ENCODE data around the gene NFASC. TPM values are rescaled to one million over a fixed set of nuclear protein-coding genes. Genes with fewer than 3 reads are reported as not detected.
A peak's percentile ranks its signal among the peaks of the same experiment; 100 is the strongest.

The NFASC gene
- total and polyA plus RNA-seq, 8 donors: 1.1 to 54.2 (median 13.3) TPM

DNA sequence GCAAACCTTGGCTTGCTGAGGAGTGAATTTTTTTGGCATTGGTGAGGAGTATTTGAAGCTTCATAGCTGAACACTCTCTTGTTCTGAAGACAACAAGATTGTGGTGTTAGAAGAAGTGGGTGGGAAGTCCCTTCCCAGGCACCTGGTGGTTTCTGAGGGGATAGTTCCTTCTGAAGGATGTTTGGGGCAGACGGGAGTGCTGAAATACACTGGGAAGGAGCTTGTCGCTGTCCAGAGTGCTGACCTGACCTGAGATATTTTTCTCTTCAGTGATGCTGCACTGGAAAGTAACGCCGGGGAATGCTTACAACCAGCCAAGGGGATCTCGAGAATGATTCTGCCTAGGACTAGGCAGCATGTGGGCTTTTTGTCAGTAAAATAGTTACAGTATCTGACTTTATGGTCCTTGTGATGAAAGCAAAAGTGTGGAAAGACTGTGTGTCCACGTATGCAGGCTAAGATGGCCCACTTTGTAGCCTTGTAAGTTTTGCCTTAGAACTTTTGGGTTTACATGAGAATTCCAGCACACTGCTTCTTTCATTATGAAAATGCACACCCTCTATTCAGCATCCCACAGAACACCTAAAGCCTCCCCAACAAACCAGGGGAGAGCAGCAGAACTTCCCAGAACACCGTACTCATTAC, 33.1 kb upstream of the NFASC start:
- TF ChIP-seq, protein P1, sequence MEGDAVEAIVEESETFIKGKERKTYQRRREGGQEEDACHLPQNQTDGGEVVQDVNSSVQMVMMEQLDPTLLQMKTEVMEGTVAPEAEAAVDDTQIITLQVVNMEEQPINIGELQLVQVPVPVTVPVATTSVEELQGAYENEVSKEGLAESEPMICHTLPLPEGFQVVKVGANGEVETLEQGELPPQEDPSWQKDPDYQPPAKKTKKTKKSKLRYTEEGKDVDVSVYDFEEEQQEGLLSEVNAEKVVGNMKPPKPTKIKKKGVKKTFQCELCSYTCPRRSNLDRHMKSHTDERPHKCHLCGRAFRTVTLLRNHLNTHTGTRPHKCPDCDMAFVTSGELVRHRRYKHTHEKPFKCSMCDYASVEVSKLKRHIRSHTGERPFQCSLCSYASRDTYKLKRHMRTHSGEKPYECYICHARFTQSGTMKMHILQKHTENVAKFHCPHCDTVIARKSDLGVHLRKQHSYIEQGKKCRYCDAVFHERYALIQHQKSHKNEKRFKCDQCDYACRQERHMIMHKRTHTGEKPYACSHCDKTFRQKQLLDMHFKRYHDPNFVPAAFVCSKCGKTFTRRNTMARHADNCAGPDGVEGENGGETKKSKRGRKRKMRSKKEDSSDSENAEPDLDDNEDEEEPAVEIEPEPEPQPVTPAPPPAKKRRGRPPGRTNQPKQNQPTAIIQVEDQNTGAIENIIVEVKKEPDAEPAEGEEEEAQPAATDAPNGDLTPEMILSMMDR (IDR thresholded peaks at IDR 0.05): no peak
- TF ChIP-seq POLR2A (IDR thresholded peaks at IDR 0.05): no peak
- TF ChIP-seq POLR2AphosphoS5 (IDR thresholded peaks at IDR 0.05): no peak
- TF ChIP-seq EP300 (IDR thresholded peaks at IDR 0.05): no peak
- peak in 1 of 2 donors; percentile 87 for DNase-seq
- peaks cover 0 to 11% (median 4%) of the 10 kb centered on the region in 3 donors for H3K27me3 ChIP-seq
- no peaks in the 10 kb centered on the region for H3K9me3 ChIP-seq
- intact Hi-C loops (cut with DNase I; ENCODE audit: low total_unique reads): no loop called here
- WGBS, 5 donors: 27 to 35% (median 31%) methylated on average over 7 of the region's 7 CpGs
- no peaks in the 10 kb centered on the region for H3K36me3 ChIP-seq
- H3K27ac ChIP-seq: no peak overlapping the region
- peaks cover 0 to 6% (median 0%) of the 10 kb centered on the region in 4 donors for H3K4me1 ChIP-seq
- no peak overlapping the region for H3K4me3 ChIP-seq

DNA sequence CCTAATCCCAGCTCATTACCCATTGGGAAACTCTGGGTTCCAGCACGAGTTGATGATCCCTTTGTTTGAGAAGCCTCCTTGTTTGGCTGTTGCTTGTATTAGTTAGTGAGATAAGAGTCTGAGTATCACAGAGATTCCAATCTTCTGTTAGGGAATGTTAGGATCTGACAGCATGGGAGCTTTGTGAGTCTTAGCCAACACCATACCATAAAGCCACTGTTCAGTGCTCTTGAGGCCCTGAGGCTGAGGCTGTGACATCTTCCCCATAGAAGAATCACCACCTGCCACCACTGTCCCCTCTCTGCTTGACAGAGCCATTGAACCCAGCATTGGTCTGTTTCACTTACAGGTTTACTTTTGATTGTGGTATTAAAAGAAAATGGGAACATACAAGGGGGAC, 29.3 kb upstream of the NFASC start:
- Histone ChIP-seq H3K9me3 (no peaks in the 10 kb centered on the region), H3K36me3 (no peaks in the 10 kb centered on the region), H3K4me1 (peaks cover 0 to 6% (median 0%) of the 10 kb centered on the region in 4 donors), H3K4me3 (no peak overlapping the region), H3K27ac (no peak overlapping the region), H3K27me3 (peaks cover 0 to 6% (median 0%) of the 10 kb centered on the region in 3 donors)
- intact Hi-C loops (cut with DNase I; ENCODE audit: low total_unique reads): no loop called here
- TF ChIP-seq EP300 (IDR thresholded peaks at IDR 0.05) (no peak), POLR2AphosphoS5 (IDR thresholded peaks at IDR 0.05) (no peak), POLR2A (IDR thresholded peaks at IDR 0.05) (no peak)
- TF ChIP-seq, protein P1 (IDR thresholded peaks at IDR 0.05): no peak
- WGBS, 5 donors: 21 to 62% (median 31%) methylated on average over 1 of the region's 1 CpG
- DNase-seq: no peak

- Histone ChIP-seq H3K27me3 (peaks cover 0 to 6% (median 0%) of the 10 kb centered on the region in 3 donors), H3K4me3 (no peak overlapping the region), H3K9me3 (no peaks in the 10 kb centered on the region), H3K4me1 (peaks cover 0 to 6% (median 0%) of the 10 kb centered on the region in 4 donors), H3K27ac (no peak overlapping the region), H3K36me3 (no peaks in the 10 kb centered on the region)
- TF ChIP-seq EP300 (IDR thresholded peaks at IDR 0.05) (no peak), POLR2A (IDR thresholded peaks at IDR 0.05) (no peak), POLR2AphosphoS5 (IDR thresholded peaks at IDR 0.05) (no peak)
- TF ChIP-seq, protein P1 (IDR thresholded peaks at IDR 0.05): no peak
- DNase-seq: no peak
- intact Hi-C loops (cut with DNase I; ENCODE audit: low total_unique reads): no loop called here
- WGBS, 5 donors: 67 to 88% (median 75%) methylated on average over 2 of the region's 2 CpGs
These were observed 28.9 kb upstream of the NFASC start for GRCh38 chr1:204841798-204842197.

GRCh38 chr1:204842369-204842768, 28.3 kb upstream of the NFASC start:
- Histone ChIP-seq H3K4me1 (peaks cover 0 to 5% (median 0%) of the 10 kb centered on the region in 4 donors), H3K27ac (no peak overlapping the region), H3K9me3 (no peaks in the 10 kb centered on the region), H3K36me3 (no peaks in the 10 kb centered on the region), H3K4me3 (no peak overlapping the region), H3K27me3 (peaks cover 0 to 6% (median 0%) of the 10 kb centered on the region in 3 donors)
- WGBS, 5 donors: 74 to 84% (median 82%) methylated on average over 3 of the region's 3 CpGs
- intact Hi-C loops (cut with DNase I; ENCODE audit: low total_unique reads): no loop called here
- no peak for DNase-seq
- TF ChIP-seq, protein P1 (IDR thresholded peaks at IDR 0.05): no peak
- TF ChIP-seq EP300 (IDR thresholded peaks at IDR 0.05): no peak
- no peak for TF ChIP-seq POLR2A (IDR thresholded peaks at IDR 0.05)
- no peak for TF ChIP-seq POLR2AphosphoS5 (IDR thresholded peaks at IDR 0.05)
